ENCODE data around the gene ZNF77.
"Not testable (repeated sequence)": the region's sequence is repeated elsewhere in the genome, so short reads cannot be mapped to it uniquely, and the experiment has no call there.

Gene ZNF77

DNA sequence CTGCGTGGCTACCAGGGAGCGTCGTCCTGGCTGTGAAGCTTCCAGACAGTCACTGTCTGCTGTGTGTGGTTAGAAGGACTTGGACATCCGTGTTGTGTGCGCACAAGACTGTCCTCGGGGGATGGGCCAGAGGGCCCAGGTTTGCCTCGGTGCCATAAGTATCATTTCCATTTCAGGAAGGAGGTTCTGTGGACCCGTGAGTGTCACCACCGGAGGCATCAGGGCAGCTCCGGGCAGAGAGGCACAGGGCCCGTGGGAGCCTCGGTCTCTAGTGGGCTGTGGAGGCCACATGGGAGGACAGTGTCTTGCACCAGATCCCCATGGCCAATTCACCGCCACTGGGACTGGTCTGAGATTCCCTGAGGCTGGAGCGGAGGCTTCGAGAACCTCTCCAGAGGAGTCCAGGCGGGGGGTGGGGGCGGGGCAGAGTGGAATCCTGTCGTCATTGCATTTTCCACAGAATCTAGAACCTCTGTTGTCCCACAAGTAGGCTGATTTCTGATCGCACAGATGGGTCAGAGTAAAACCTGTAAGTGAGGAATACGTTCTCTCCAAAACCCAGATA, 38.1 kb downstream of the ZNF77 start:
- DNase-seq: no peak

DNA sequence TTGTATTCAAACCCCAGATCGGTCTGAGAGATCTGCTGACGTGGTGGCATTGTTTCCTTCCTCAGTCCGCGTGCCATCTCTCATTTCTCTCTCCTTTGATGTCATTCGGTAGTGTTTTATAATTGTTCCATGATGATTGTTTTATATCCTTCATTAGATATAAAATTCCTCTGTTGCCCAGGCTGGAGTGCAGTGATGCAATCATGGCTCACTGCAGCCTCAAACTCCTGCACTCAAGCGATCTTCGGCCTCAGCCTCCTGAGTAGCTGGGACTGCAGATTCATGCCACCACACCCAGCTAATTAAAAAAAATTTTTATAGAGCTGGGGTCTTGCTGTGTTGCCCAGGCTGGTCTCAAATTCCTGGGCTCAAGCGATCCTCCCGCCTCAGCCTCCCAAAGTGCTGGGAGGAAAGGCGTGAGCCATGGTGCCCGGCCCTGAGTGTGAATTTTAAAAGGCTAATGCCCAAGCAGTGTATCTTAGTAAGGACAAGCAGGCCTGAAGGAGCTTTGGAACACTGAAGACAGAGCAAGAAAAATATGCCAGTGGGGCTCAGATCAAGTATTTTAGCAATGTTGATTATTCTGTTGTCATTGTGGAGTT, 38.8 kb downstream of the ZNF77 start:
- DNase-seq: no peak

DNA sequence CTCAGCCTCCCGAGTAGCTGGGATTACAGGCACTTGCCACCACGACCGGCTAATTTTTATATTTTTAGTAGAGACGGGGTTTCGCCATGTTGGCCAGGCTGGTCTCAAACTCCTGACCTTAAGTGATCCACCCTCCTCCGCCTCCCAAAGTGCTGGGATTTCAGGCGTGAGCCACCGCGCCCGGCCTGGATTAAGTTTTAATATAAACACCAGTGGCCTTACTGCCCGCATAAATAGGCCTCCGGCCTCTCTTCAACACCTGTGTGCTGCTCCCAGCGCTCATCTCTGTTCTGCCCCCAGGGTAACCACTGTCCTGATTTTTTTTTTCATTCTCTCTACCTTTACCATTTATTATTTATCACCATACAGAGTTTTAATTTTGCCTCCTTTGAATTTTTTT, 41.4 kb downstream of the ZNF77 start:
- DNase-seq: not testable (repeated sequence)

DNA sequence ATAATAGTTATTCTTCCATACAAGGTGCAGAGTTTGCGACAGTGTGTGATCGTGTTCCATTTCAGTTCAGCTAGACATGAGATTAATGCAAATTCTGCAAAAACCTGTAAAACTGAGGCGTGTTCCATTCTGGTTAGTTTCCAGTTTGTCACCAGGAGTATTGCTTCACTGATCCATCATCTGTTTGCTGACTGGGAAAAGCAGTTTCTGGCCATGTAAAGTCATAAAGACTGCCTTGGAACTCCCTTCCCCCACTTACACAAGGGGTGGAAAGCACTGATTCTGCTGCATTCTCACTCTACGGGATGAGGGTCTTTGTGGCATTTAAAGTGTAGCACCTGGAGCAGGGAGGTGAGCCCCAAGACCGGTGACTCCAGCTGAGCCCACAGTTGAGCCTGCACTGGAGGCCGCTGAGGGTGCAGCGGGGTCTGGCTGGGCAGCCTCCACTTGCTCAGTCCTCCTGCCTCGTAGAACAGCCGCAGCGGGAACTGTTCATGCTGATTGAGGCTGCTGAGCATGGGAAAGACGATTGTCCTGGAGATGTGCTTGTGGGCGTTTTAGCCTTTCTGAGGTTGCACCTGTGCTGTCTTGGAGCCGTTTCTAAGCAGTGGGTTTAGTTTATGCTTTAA, 42.1 kb downstream of the ZNF77 start:
- no peak for DNase-seq

DNA sequence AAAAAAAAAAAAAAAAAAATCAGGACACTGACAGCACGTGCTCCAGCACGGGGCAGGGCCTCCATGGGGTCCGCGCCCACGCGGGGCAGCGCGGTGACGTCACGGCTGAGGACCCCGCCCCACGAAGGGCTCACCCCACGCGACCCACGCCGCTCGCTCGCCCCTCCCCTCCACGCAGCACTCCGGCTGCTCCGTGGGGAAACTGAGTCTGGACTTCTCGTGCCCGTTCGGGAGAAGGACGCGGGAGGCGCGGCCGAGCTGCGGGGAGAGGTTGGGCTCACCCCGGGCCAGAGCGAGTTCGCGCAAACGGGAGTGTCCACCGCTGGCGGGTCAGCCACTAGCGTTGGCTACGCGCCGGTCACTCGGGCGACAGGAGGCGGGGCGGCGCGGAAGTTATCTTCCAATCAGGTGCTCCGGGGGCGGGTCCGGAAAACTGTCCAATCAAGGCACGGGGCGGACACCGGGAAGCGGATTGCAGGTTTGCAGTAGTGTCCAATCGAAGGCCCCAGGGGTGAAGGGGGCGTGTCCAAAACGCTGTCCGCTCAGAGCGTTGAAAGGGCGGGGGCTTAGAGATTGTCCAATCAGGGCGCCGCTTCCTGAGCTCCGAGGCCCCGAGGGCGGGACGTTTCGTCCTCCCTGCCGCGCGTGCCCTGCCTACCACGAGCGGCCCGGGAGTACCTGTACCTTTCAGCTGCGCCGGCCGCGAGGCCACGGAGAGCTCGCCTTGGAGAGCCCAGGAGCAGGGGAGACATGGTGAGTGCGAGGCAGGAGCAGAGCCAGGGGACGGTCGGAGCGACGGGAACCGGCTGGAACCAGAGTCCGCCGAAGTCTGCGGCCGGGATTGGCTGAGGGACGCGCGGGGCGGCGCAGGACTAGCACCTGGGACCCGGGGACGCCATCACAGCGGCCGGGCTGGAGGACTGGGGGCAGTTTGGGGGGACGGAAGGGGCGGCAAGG, 44.2 kb downstream of the ZNF77 start, which contains the start of gene ZNF57:
TSS of gene ZNF57 (plus strand) at position 633 of the 957 bp plus-strand sequence. CDS start at position 751, 118 bp downstream.
- peak; percentile 100 for DNase-seq

DNA sequence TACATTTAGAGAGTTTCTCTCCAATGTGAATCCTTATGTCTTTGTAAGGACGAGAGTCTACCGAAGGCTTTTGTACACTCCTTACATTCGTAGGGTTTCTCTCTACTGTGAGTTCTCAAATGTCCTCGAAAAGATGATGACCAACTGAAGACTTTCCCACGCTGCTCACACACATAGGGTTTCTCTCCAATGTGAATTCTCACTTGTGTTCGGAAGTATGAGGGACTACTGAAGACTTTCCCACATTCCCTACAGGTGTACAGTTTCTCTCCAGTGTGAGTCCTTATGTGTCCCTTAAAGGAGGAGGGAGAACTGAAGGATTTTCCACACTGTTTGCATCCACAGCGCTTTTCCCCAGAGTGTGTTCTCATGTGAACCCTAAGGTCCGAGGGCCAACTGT, 48.1 kb downstream of the ZNF77 start:
- DNase-seq: no peak

DNA sequence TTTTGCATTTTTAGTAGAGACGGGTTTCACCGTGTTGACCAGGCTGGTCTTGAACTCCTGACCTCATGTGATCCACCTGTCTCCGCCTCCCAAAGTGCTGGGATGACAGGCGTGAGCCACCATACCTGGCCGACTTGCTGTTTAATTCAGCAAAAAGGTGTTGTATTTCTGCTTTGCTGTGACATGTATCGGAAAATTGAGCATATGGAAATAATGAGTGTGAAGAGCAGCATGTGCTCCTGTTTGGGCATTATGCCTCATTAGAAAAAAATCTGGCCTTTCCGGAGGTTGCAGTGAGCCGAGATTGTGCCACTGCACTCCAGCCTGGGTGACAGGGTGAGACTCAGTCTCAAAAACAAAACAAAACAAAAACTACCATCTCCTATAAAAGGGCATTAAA, 54.2 kb downstream of the ZNF77 start:
- not testable (repeated sequence) for DNase-seq

DNA sequence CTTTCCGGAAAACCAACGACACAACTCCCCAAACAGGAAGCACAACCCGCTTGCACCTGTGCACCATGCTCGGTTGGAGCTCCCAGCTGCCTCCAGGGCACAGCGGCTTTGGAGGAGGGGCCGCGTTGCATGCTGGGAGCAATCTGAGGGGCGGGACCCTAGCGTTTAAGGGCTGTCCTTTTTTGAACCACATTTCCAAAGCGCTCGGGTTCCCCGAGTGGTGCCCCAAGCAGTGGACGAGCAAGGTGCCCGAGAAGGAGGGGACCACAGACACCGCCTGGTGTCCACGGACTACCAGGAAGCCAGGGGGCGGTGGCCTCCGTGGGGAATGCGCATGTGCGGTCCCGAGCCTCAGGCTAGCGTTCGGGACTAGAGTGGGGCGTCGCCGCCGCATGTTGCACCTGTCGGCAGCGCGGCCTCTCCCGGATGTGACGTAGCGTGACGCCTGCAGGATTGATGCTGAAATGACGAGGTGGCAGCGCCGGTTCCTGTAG, 56.0 kb downstream of the ZNF77 start:
- peak; percentile 79 for DNase-seq

DNA sequence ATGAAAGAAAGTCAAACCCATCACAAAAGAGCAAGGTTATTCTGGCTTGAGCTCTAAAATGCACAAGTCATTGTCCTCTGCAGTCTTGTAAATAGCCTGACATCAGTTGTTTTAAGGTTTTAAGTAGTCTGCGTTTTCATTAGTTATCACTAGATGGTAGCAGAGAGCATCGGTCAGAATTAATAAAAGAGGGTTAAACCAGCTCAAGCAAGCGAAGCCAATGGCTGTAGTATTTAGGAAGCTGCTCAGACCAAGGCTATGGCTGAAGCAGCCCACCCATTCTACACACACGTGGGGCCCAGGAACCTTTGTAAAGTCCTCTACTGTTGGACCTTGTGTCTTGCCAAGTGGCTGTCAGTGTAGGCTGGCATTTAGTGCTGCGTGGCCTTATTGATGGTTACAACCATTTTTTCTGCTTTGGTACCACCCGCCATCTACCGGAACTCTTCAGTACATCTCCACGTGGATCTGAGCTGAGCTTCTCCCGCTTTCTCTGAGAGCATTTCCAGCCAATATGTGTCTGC, 57.3 kb downstream of the ZNF77 start:
- peak; percentile 8 for DNase-seq

DNA sequence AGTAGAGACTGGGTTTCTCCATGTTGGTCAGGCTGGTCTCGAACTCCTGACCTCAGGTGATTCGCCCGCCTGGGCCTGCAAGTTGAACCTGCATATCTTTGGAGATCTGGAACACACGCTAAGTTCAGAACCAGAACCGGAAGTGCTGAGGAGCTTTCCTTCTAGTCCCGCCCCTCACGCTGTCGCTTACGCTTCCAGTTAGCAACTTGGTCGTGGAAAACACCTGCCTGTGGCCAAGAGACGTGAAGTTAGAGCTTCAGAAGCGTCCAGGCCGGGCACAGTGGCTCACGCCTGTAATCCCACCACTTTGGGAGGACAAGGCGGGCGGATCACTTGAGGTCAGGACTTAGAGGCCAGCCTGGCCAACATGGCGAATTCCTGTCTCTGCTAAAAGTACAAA, 59.0 kb downstream of the ZNF77 start:
- DNase-seq: no peak

DNA sequence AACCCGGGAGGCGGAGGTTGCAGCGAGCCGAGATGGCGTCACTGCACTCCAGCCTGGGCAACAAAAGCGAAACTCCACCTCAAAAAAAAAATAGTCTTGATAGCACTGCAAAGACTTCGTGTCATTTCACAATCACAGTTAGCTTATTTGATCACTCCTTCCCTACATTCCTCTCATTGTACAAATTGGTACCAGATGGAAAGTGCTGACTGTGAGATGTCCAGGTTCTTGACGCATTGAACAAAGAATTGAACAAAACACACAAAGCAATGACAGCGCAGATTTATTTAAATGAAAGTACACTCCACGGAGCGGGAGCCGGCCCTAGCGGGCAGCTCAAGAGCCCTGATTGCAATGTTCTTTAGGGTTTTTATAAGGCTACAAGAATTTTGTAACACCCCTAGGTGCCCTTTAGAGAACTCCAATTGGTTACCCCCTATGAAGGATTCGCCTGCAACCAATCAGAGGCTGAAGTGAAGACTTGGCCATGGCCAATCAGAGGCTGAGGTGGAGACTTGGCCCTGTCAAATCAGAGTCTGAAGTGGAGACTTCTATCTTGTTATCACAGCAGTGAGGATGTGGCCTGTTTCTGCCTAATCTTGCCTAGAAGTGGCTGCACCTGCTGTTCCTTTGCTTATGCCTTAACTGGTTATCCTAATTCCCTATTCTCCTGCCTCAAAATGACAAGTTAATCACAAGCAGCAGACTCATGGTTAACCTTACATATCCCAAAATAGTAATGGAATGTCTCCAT, 60.9 kb downstream of the ZNF77 start:
- DNase-seq: no peak

Data from stimulated activated CD4-positive, alpha-beta T cell treated with anti-CD3 and anti-CD28 coated beads, Interleukin-15, amount 100 ng/mL, for 24 hours (primary cell).